Endodermal cell (in vitro differentiated cells): ENCODE data around the gene CNTRL. TPM values are rescaled to one million over a fixed set of nuclear protein-coding genes. Genes with fewer than 3 reads are reported as not detected.

Experiments
- DNase-seq: peaks from one replicate; pipeline ENCODE4 v3.0.0-alpha.2; 2017
- H3K27ac ChIP-seq: 2 replicates; pipeline ENCODE4 v1.5.1; 2013; ENCODE audit warnings: mild to moderate bottlenecking, low read depth, low read length, moderate library complexity
- H3K27me3 ChIP-seq: 2 replicates; pipeline ENCODE4 v1.6.1; 2013; ENCODE audit warnings: mild to moderate bottlenecking, low read length, moderate library complexity; ENCODE audit not compliant: insufficient read depth, control insufficient read depth, poor library complexity, severe bottlenecking
- H3K36me3 ChIP-seq: 2 replicates; pipeline ENCODE4 v1.7.0; 2013; ENCODE audit warnings: mild to moderate bottlenecking, low read length, moderate library complexity; ENCODE audit not compliant: control insufficient read depth, insufficient read depth
- H3K4me1 ChIP-seq: one replicate; pipeline ENCODE4 v1.7.0; 2013; ENCODE audit warnings: low read length; ENCODE audit not compliant: control insufficient read depth, insufficient read depth
- H3K4me3 ChIP-seq: 2 replicates; pipeline ENCODE4 v1.5.1; 2013; ENCODE audit warnings: mild to moderate bottlenecking, low read length, moderate library complexity
- H3K9ac ChIP-seq: 2 replicates; pipeline ENCODE4 v1.6.1; 2013; ENCODE audit warnings: mild to moderate bottlenecking, low read length, moderate library complexity; ENCODE audit not compliant: poor library complexity, severe bottlenecking; ENCODE audit errors: extremely low read depth
- H3K9me3 ChIP-seq: 2 replicates; pipeline ENCODE4 v1.6.1; 2013; ENCODE audit warnings: mild to moderate bottlenecking, low read length, moderate library complexity; ENCODE audit not compliant: control insufficient read depth
- H3K27ac Mint-ChIP-seq: 2 replicates; pipeline ENCODE4 v1.8.0; 2020; ENCODE audit warnings: mixed read lengths
- H3K27me3 Mint-ChIP-seq: 2 replicates; pipeline ENCODE4 v1.8.0; 2021; ENCODE audit warnings: mild to moderate bottlenecking, mixed read lengths; ENCODE audit not compliant: insufficient read depth
- H3K36me3 Mint-ChIP-seq: 2 replicates; pipeline ENCODE4 v1.8.0; 2020; ENCODE audit warnings: low read depth, mixed read lengths
- H3K4me1 Mint-ChIP-seq: 2 replicates; pipeline ENCODE4 v1.8.0; 2020; ENCODE audit warnings: mixed read lengths
- H3K4me3 Mint-ChIP-seq: 2 replicates; pipeline ENCODE4 v1.8.0; 2020; ENCODE audit warnings: mild to moderate bottlenecking, moderate library complexity, mixed read lengths
- H3K9me3 Mint-ChIP-seq: 2 replicates; pipeline ENCODE4 v1.8.0; 2020; ENCODE audit warnings: mild to moderate bottlenecking, mixed read lengths
- CTCF ChIP-seq: fragments of 200-600 bp; sonication (generic); conservative IDR thresholded peaks from 2 replicates; pipeline ENCODE4 v1.5.0; 2021; ENCODE audit warnings: antibody characterized with exemption, mild to moderate bottlenecking
- WGBS, 2 experiments: methylation state at CpG; one replicate each; pipeline versions ENCODE4 v1.1.5 to v1.1.7; 2013; ENCODE audit warnings: missing lambda C conversion rate in 2 of 2, mixed read lengths in 1 of 2; ENCODE audit not compliant: insufficient coverage in 1 of 2, insufficient read length in 1 of 2; 5-methylcytosine and 5-hydroxymethylcytosine counted together
- total RNA-seq, 2 donors: library from RNA; stranded (reverse); fragmentation: NEBNext Ultra II Directional in 1 of 2; extraction: Animal tissue kit (Norgen Biotek cat#: 25700) in 1 of 2; gene quantifications; 2 replicates in 1 of 2; 3 replicates in 1 of 2; pipeline ENCODE4 v1.2.1, GENCODE V29; 2021

CNTRL gene
- total RNA-seq, 2 donors from 2014 or later: 18.0 to 21.0 TPM

GRCh38 chr9:121144482-121144881, 69.7 kb downstream of the CNTRL start:
- Histone ChIP-seq H3K4me3 (no peak overlapping the region), H3K27ac (no peak overlapping the region), H3K9ac (no peak overlapping the region), H3K27me3 (no peaks in the 10 kb centered on the region), H3K4me1 (no peaks in the 10 kb centered on the region), H3K9me3 (no peaks in the 10 kb centered on the region), H3K36me3 (peaks cover 81% of the 10 kb centered on the region)
- Mint-ChIP-seq H3K9me3 (no peaks in the 10 kb centered on the region), H3K27me3 (no peaks in the 10 kb centered on the region), H3K27ac (no peak overlapping the region), H3K4me1 (peaks cover 4% of the 10 kb centered on the region), H3K4me3 (no peak overlapping the region), H3K36me3 (peaks cover 59% of the 10 kb centered on the region)
- WGBS, 2 experiments: 94 to 95% methylated on average over 2 of the region's 2 CpGs
- DNase-seq: no peak
- TF ChIP-seq CTCF: no peak

- Histone ChIP-seq H3K27ac (no peak overlapping the region), H3K9ac (no peak overlapping the region), H3K27me3 (no peaks in the 10 kb centered on the region), H3K4me3 (no peak overlapping the region), H3K36me3 (peaks cover 63% of the 10 kb centered on the region), H3K4me1 (no peaks in the 10 kb centered on the region), H3K9me3 (no peaks in the 10 kb centered on the region)
- WGBS, 2 experiments: 60 to 69% methylated on average over 1 to 2 of the region's 2 CpGs
- no peak overlapping the region for H3K4me3 Mint-ChIP-seq
- H3K9me3 Mint-ChIP-seq: no peaks in the 10 kb centered on the region
- no peak overlapping the region for H3K27ac Mint-ChIP-seq
- H3K36me3 Mint-ChIP-seq: peaks cover 29% of the 10 kb centered on the region
- no peak for TF ChIP-seq CTCF
- no peaks in the 10 kb centered on the region for H3K27me3 Mint-ChIP-seq
- H3K4me1 Mint-ChIP-seq: peaks cover 14% of the 10 kb centered on the region
- DNase-seq: no peak
Measured at GRCh38 chr9:121150188-121150587, 75.4 kb downstream of the CNTRL start.

GRCh38 chr9:121153642-121154041, 78.9 kb downstream of the CNTRL start:
- Histone ChIP-seq H3K9me3 (no peaks in the 10 kb centered on the region), H3K4me3 (no peak overlapping the region), H3K36me3 (peaks cover 54% of the 10 kb centered on the region), H3K9ac (no peak overlapping the region), H3K4me1 (no peaks in the 10 kb centered on the region), H3K27me3 (no peaks in the 10 kb centered on the region), H3K27ac (no peak overlapping the region)
- Mint-ChIP-seq H3K27ac (no peak overlapping the region), H3K36me3 (peaks cover 27% of the 10 kb centered on the region), H3K9me3 (no peaks in the 10 kb centered on the region), H3K27me3 (no peaks in the 10 kb centered on the region), H3K4me1 (peaks cover 14% of the 10 kb centered on the region), H3K4me3 (no peak overlapping the region)
- no peak for TF ChIP-seq CTCF
- DNase-seq: no peak
- 90 to 100% methylated on average over 1 of the region's 1 CpG for whole genome bisulfite sequencing, 2 experiments
